Measurements from ENCODE around the gene ARHGAP22. TPM values are rescaled to one million over a fixed set of nuclear protein-coding genes. Genes with fewer than 3 reads are reported as not detected.

Gene ARHGAP22
- total RNA-seq, 1 experiment from 2014 or later: 1.8 TPM

DNA sequence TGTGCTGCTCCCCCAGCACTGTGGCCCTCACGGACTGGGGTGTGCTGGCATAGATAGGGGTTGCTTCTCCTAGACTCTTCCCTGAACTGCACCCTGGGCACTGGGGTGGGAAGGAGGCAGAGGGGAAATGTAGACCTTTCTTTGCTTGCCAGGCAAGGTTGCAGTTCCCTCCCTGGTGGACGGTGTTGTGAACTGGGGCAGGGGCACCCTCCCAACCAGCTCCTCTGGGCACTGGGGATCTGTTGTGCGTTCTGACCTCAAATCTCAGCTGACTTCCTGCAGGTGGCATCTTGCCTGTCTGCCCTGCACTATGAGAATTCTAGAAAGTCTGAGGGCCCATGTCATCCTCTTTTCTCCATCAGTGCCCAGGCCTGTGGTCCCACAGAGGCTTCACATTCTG, 53.9 kb downstream of the ARHGAP22 start:
- Histone ChIP-seq H3K27me3 (ENCODE audit: control insufficient read depth, insufficient read depth, low read length) (no peaks in the 10 kb centered on the region), H3K27ac (ENCODE audit: low read length) (no peak overlapping the region), H3K4me3 (ENCODE audit: low read depth in 2 of 2, low read length in 2 of 2) (no peak overlapping the region), H3K36me3 (ENCODE audit: control insufficient read depth, insufficient read depth, low read length) (no peaks in the 10 kb centered on the region), H3K9me3 (ENCODE audit: control insufficient read depth, insufficient read depth, low read depth, low read length) (no peaks in the 10 kb centered on the region), H3K4me1 (ENCODE audit: control insufficient read depth, insufficient read depth, low read length) (no peaks in the 10 kb centered on the region)
- intact Hi-C loops (cut with micrococcal nuclease; ENCODE audit: unreplicated experiment) (no loop called here), in situ Hi-C loops (cut with HindIII; ENCODE audit: low pct_unique_long_range_greater_than_20kb, low sequenced_read_pairs) (no loop called here)
- ChIA-PET POLR2A (no interaction called here), CTCF (interaction anchor here (1.0 kb wide), 1 partner anchor 13 kb away, joined by 3 read pairs; no protein-coding TSS in a partner anchor)
- ATAC-seq (no peak), DNase-seq (ENCODE audit: low read depth, low spot score) (no peak)
- TF ChIP-seq TCF7L2 (IDR thresholded peaks at IDR 0.05; ENCODE audit: low read depth, low read length) (no peak), POLR2AphosphoS5 (IDR thresholded peaks at IDR 0.05; ENCODE audit: low read depth, low read length) (no peak), SIN3A (IDR thresholded peaks at IDR 0.05; ENCODE audit: borderline replicate concordance, insufficient read depth, low read depth, low read length) (no peak), CTCF (IDR thresholded peaks at IDR 0.05) (no peak)
- TF ChIP-seq, protein P1, sequence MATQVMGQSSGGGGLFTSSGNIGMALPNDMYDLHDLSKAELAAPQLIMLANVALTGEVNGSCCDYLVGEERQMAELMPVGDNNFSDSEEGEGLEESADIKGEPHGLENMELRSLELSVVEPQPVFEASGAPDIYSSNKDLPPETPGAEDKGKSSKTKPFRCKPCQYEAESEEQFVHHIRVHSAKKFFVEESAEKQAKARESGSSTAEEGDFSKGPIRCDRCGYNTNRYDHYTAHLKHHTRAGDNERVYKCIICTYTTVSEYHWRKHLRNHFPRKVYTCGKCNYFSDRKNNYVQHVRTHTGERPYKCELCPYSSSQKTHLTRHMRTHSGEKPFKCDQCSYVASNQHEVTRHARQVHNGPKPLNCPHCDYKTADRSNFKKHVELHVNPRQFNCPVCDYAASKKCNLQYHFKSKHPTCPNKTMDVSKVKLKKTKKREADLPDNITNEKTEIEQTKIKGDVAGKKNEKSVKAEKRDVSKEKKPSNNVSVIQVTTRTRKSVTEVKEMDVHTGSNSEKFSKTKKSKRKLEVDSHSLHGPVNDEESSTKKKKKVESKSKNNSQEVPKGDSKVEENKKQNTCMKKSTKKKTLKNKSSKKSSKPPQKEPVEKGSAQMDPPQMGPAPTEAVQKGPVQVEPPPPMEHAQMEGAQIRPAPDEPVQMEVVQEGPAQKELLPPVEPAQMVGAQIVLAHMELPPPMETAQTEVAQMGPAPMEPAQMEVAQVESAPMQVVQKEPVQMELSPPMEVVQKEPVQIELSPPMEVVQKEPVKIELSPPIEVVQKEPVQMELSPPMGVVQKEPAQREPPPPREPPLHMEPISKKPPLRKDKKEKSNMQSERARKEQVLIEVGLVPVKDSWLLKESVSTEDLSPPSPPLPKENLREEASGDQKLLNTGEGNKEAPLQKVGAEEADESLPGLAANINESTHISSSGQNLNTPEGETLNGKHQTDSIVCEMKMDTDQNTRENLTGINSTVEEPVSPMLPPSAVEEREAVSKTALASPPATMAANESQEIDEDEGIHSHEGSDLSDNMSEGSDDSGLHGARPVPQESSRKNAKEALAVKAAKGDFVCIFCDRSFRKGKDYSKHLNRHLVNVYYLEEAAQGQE (IDR thresholded peaks at IDR 0.05; ENCODE audit: insufficient read depth in 1 of 2, low read depth in 2 of 2, low read length in 1 of 2): no peak
- no TSS peak for BruUV-seq (replicated peaks)

DNA sequence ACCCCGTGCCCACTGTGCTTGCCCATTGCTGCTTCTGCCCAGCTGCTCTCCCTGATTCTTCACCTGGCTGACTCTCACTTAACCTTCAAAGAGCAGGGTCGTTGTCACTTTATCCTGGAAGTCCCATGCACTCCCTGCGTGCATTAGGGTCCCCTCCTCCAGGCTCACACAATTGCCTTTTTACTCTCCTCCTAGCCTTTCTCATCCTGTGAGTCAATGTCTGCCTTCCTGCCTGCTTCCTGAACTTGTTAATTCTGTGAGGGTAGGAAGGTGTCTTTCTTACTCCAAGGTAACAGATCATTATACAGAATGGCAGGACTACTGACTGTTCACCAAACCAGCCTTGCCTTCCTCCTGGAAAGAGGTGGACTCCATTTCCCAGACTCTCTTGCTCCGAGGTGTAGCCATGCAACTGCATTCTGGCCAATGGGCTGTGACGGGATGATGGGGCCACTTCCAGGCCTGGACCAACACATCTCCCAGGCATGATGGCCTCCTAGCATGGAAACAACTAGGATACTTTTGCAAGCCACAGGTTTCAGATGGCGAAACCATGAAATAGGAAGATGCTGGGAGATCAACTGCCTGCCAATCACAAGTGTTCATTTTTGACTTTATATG, 54.7 kb downstream of the ARHGAP22 start:
- TF ChIP-seq POLR2AphosphoS5 (IDR thresholded peaks at IDR 0.05; ENCODE audit: low read depth, low read length): no peak
- TF ChIP-seq, protein P1 (IDR thresholded peaks at IDR 0.05; ENCODE audit: insufficient read depth in 1 of 2, low read depth in 2 of 2, low read length in 1 of 2): no peak
- no peak for TF ChIP-seq CTCF (IDR thresholded peaks at IDR 0.05)
- no peak for TF ChIP-seq SIN3A (IDR thresholded peaks at IDR 0.05; ENCODE audit: borderline replicate concordance, insufficient read depth, low read depth, low read length)
- no peak for TF ChIP-seq TCF7L2 (IDR thresholded peaks at IDR 0.05; ENCODE audit: low read depth, low read length)
- POLR2A ChIA-PET: no interaction called here
- DNase-seq (ENCODE audit: low read depth, low spot score): no peak
- intact Hi-C loops (cut with micrococcal nuclease; ENCODE audit: unreplicated experiment) (no loop called here), in situ Hi-C loops (cut with HindIII; ENCODE audit: low pct_unique_long_range_greater_than_20kb, low sequenced_read_pairs) (no loop called here)
- no peak overlapping the region for H3K27ac ChIP-seq (ENCODE audit: low read length)
- no peaks in the 10 kb centered on the region for H3K9me3 ChIP-seq (ENCODE audit: control insufficient read depth, insufficient read depth, low read depth, low read length)
- no peaks in the 10 kb centered on the region for H3K36me3 ChIP-seq (ENCODE audit: control insufficient read depth, insufficient read depth, low read length)
- no peak for ATAC-seq
- H3K27me3 ChIP-seq (ENCODE audit: control insufficient read depth, insufficient read depth, low read length): no peaks in the 10 kb centered on the region
- no TSS peak for BruUV-seq (replicated peaks)
- CTCF ChIA-PET: no interaction called here
- no peak overlapping the region for H3K4me3 ChIP-seq (ENCODE audit: low read depth in 2 of 2, low read length in 2 of 2)
- no peaks in the 10 kb centered on the region for H3K4me1 ChIP-seq (ENCODE audit: control insufficient read depth, insufficient read depth, low read length)
